GM12891 (cell line): Measurements from ENCODE around the gene ACADSB.
A peak's percentile ranks its signal among the peaks of the same experiment; 100 is the strongest.

Source experiments
- DNase-seq: peaks from one replicate; pipeline ENCODE4 v3.0.0; 2011; ENCODE audit warnings: low spot score; ENCODE audit not compliant: insufficient read length
- FAIRE-seq: peaks from 2 replicates; lab custom pipeline; 2011; peaks lifted over from hg19 to GRCh38; lab: Jason Lieb, UNC
- PAX5 ChIP-seq: IDR thresholded peaks from 2 replicates; pipeline ENCODE4 v1.6.1; 2011; ENCODE audit warnings: low read length, moderate library complexity, mild to moderate bottlenecking; ENCODE audit not compliant: insufficient read depth, severe bottlenecking
- POLR2A ChIP-seq: IDR thresholded peaks from 2 replicates; pipeline ENCODE4 v1.6.1; 2011; ENCODE audit warnings: low read depth, low read length, control low read depth
- POLR2AphosphoS5 ChIP-seq: IDR thresholded peaks from 2 replicates; pipeline ENCODE4 v1.6.1; 2011; ENCODE audit warnings: low read depth, low read length, control low read depth
- POU2F2 ChIP-seq: IDR thresholded peaks from 2 replicates; pipeline ENCODE4 v1.6.1; 2011; ENCODE audit warnings: low read depth, mild to moderate bottlenecking, control low read depth, low read length, moderate library complexity
- SPI1 ChIP-seq: IDR thresholded peaks from 2 replicates; pipeline ENCODE4 v1.6.1; 2011; ENCODE audit warnings: low read depth, low read length, control low read depth
- TAF1 ChIP-seq: IDR thresholded peaks from 2 replicates; pipeline ENCODE4 v1.6.1; 2011; ENCODE audit warnings: low read depth, low read length, control low read depth

ACADSB gene

GRCh38 chr10:122999347-122999746 lies 9.5 kb upstream of the ACADSB start:
- TF ChIP-seq SPI1 (no peak), POU2F2 (no peak), POLR2A (no peak), PAX5 (no peak), POLR2AphosphoS5 (no peak), TAF1 (no peak)
- FAIRE-seq (peak; percentile 75), DNase-seq (no peak)

DNA sequence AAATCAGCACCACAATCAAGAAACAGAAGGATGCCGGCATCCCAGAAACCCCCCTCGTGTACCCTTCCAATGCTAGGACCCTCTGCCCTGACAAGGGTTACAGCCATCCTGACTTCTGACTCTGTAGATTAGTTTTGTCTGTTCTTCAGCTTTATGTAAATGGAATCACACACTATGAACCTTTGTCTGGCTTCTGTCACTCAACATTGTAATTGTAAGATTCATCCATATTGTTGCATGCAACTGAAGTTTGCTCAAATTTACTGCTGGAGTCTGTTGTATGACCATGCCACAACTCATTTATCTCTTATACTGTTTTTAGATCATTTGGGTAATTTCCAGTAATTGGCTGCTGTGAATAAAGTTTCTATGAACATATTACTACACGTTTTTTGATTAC lies 8.7 kb upstream of the ACADSB start:
- peak; percentile 16 for FAIRE-seq
- TF ChIP-seq SPI1: no peak
- no peak for DNase-seq

DNA sequence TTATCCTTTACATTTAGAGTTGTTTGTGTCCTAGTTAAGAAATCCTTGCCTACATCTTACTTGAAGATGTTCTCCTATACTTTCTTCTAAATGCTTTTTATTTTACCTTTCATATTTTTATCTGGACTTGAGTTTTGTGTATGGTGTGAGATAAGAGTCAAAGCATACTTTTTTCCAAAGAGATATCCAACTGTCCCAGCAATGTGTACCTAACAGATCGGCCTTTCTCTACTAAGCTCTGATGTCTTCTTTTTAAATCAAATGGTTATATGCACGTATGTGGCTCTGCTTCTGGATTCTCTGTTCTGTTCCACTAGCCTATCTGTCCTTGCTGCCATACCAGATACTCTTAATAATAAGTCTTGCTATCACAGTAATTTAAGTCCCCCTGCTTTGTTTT lies 7.4 kb upstream of the ACADSB start:
- FAIRE-seq: no peak
- TF ChIP-seq POLR2A (no peak), POLR2AphosphoS5 (no peak), TAF1 (no peak), PAX5 (no peak), POU2F2 (no peak), SPI1 (no peak)
- no peak for DNase-seq

DNA sequence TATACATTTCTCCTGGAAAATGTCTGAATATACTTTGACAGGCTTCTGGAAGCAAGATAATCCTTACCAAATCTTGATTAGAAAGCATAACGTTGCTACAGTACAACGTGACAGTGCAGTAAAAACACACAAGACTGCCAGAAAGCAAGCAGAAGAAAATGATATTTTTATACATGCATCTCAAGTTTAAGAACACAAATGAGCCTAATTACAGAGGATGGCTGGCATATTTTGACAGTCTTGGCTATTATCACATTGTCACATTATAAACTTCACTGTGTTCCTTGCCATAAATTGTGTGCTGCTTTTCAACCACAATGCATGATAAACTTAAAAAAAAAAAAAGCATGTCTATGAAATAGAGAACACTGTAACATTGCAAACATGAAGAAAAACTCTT lies 4.5 kb upstream of the ACADSB start:
- DNase-seq (no peak), FAIRE-seq (no peak)
- no peak for TF ChIP-seq TAF1

DNA sequence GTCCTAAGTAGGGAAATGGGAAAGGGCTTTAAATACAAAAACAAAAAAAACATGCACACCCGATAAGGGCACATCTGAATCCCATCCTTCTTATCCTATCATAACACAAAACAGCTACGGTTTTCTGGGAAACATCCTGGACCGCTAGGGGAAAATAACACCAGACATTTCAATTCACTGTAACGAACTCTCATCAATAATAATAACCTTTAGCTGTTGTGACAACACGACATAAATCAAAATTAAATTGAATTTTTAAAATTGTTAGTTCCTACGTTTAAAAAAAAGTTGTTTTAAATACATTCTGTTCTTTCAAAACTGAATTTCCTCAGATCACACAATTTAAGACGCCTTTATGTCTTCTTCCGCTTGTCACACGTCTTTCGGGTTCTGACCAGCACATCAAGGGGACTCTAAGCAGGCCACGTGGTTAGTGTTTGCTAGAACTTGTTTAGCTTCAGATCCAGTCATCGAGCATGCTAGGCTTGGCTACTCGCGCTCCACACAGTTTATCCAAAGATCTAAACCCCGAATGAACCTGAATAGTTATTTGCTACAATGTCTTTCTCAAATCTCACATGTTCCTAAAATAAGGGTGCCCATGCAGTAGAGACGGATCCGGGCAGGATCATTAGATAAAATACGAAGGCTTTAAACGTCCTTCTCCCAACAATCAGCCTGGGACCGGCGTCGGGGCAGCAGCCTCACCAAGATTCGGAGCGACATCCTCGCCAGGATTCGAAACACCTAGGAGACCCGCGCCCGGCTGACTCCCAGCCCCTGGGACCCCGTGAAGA lies 1.1 kb upstream of the ACADSB start:
- FAIRE-seq: peak; percentile 88
- peak; percentile 37 for DNase-seq
- TF ChIP-seq POLR2AphosphoS5: no peak
- no peak for TF ChIP-seq PAX5
- TF ChIP-seq POU2F2: no peak
- no peak for TF ChIP-seq SPI1
- no peak for TF ChIP-seq POLR2A
- 0 out of 2 replicates have a peak, but pooled peaks have one; percentile 26 for TF ChIP-seq TAF1

GRCh38 chr10:123009105-123009820 lies 457 bp downstream of the ACADSB start:
- peak; percentile 23 for DNase-seq
- TF ChIP-seq POLR2AphosphoS5: no peak
- no peak for TF ChIP-seq POLR2A
- no peak for TF ChIP-seq PAX5
- no peak; the same call in 1 of the 2 replicates for TF ChIP-seq POU2F2
- TF ChIP-seq SPI1: no peak
- TF ChIP-seq TAF1: no peak
- no peak for FAIRE-seq

DNA sequence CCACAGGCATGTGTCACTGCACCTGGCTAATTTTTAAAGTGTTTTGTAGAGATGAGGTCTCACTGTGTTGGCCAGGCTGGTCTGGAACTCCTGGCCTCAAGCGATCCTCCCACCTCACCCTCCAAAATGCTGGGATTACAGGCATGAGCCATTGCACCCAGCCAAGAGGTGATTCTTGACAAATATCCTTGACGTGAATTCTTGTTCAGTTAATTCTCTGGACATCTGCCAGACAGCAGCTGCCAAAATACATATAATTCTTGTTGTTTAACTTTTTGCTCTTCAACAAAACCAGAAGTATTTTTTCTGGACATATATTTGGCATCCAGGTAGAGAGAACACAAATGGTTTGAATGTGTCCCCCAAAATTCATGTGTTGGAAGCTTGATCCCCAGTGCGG lies 3.2 kb downstream of the ACADSB start:
- TF ChIP-seq TAF1 (no peak), POU2F2 (no peak), POLR2AphosphoS5 (no peak), PAX5 (no peak)
- DNase-seq (no peak), FAIRE-seq (no peak)

- no peak for FAIRE-seq
- TF ChIP-seq POLR2A (no peak), SPI1 (no peak), TAF1 (no peak), POU2F2 (no peak), POLR2AphosphoS5 (no peak)
- DNase-seq: no peak
Measured at GRCh38 chr10:123013456-123014419, 4.9 kb downstream of the ACADSB start.

DNA sequence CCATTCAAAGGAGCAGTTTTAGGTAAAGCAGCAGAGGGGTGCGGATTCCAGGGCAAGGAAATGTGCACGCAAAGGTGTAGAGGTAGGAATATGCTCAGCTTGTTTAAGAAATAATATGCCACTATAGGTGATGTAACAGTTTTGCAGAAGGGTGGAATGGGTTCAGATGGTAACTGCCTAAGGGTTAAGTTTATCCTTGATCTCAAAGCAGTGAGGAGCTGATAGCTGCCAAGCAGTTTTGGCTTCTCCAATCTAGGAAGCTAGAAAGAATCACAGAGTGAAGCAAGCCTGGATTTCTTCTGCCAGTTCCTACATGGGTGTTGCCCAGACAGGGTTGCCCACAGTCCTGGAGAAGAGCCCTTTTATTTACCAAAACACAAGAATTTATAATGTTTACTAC lies 6.0 kb downstream of the ACADSB start:
- TF ChIP-seq POLR2A (no peak), POU2F2 (no peak), SPI1 (no peak), TAF1 (no peak), POLR2AphosphoS5 (no peak), PAX5 (no peak)
- DNase-seq (no peak), FAIRE-seq (no peak)

DNA sequence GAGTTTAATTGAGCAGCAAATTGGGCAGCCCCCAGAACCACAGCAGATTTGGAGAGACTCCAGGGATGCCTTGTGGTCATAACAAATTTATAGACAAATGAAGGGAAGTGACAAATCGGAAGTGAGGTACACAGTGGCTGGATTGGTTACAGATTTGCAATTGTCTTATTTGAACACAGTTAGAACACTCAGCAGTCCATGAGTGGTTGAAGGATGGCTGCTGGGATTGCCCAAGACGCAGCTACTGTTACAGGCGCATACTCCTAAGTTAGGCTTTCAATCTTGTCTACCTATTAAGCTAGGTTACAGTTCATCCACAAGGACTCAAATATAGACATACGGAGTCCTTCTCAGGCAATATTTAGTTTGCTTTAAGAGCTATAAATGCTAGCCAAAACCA lies 7.4 kb downstream of the ACADSB start:
- TF ChIP-seq POLR2AphosphoS5: no peak
- TF ChIP-seq POLR2A: no peak
- TF ChIP-seq TAF1: no peak
- no peak for TF ChIP-seq PAX5
- TF ChIP-seq POU2F2: no peak
- no peak for TF ChIP-seq SPI1
- no peak for FAIRE-seq
- no peak for DNase-seq
